ENCODE data around the gene CTAGE1.
"Not testable (repeated sequence)": the region's sequence is repeated elsewhere in the genome, so short reads cannot be mapped to it uniquely, and the experiment has no call there.

Gene CTAGE1

GRCh38 chr18:22417496-22418188, at the start of gene CTAGE1:
Gene CTAGE1 (minus strand): TSS chr18:22417915. CDS start chr18:22417811, 104 bp downstream.
- no peak for DNase-seq (ENCODE audit: low spot score)

- no peak for DNase-seq (ENCODE audit: low spot score)
Measured at GRCh38 chr18:22466608-22467395, 49.1 kb upstream of the CTAGE1 start.

GRCh38 chr18:22465859-22466457, 48.2 kb upstream of the CTAGE1 start:
- DNase-seq (ENCODE audit: low spot score), result no peak

GRCh38 chr18:22463076-22463475, 45.4 kb upstream of the CTAGE1 start:
- DNase-seq (ENCODE audit: low spot score), result no peak

GRCh38 chr18:22459491-22459890, 41.8 kb upstream of the CTAGE1 start:
- no peak for DNase-seq (ENCODE audit: low spot score)

GRCh38 chr18:22457524-22457923, 39.8 kb upstream of the CTAGE1 start:
- no peak for DNase-seq (ENCODE audit: low spot score)

GRCh38 chr18:22456547-22456946, 38.8 kb upstream of the CTAGE1 start:
- no peak for DNase-seq (ENCODE audit: low spot score)

- DNase-seq (ENCODE audit: low spot score), result no peak
Measured at GRCh38 chr18:22456116-22456480, 38.4 kb upstream of the CTAGE1 start.

- DNase-seq (ENCODE audit: low spot score), result no peak
Measured at GRCh38 chr18:22455425-22456115, 37.9 kb upstream of the CTAGE1 start.

- DNase-seq (ENCODE audit: low spot score), result no peak
Measured at GRCh38 chr18:22453315-22453714, 35.6 kb upstream of the CTAGE1 start.

- DNase-seq (ENCODE audit: low spot score), result no peak
Measured at GRCh38 chr18:22452226-22452668, 34.5 kb upstream of the CTAGE1 start.

GRCh38 chr18:22451796-22452195, 34.1 kb upstream of the CTAGE1 start:
- DNase-seq (ENCODE audit: low spot score), result no peak

- not testable (repeated sequence) for DNase-seq (ENCODE audit: low spot score)
Measured at GRCh38 chr18:22450766-22451165, 33.1 kb upstream of the CTAGE1 start.

GRCh38 chr18:22450318-22450717, 32.6 kb upstream of the CTAGE1 start:
- not testable (repeated sequence) for DNase-seq (ENCODE audit: low spot score)

GRCh38 chr18:22449753-22450152, 32.0 kb upstream of the CTAGE1 start:
- not testable (repeated sequence) for DNase-seq (ENCODE audit: low spot score)

- DNase-seq (ENCODE audit: low spot score), result no peak
Measured at GRCh38 chr18:22448238-22448637, 30.5 kb upstream of the CTAGE1 start.

- DNase-seq (ENCODE audit: low spot score), result no peak
Measured at GRCh38 chr18:22447792-22448191, 30.1 kb upstream of the CTAGE1 start.

GRCh38 chr18:22446911-22447310, 29.2 kb upstream of the CTAGE1 start:
- DNase-seq (ENCODE audit: low spot score), result no peak

- no peak for DNase-seq (ENCODE audit: low spot score)
Measured at GRCh38 chr18:22446325-22446724, 28.6 kb upstream of the CTAGE1 start.

- DNase-seq (ENCODE audit: low spot score), result no peak
Measured at GRCh38 chr18:22441638-22442037, 23.9 kb upstream of the CTAGE1 start.

- DNase-seq (ENCODE audit: low spot score), result no peak
Measured at GRCh38 chr18:22439447-22439846, 21.7 kb upstream of the CTAGE1 start.

GRCh38 chr18:22436136-22436535, 18.4 kb upstream of the CTAGE1 start:
- DNase-seq (ENCODE audit: low spot score), result no peak

Measured in Ammon's horn (tissue), 1 donor.